SK-N-SH (cell line): ENCODE data around the gene ADGRE2.

ENCODE experiments used
- FOXM1 ChIP-seq: IDR thresholded peaks from 2 replicates; pipeline ENCODE4 v1.4.0; 2012; ENCODE audit warnings: low read depth, mild to moderate bottlenecking
- MEF2A ChIP-seq: IDR thresholded peaks from 2 replicates; pipeline ENCODE4 v1.4.0; 2012; ENCODE audit warnings: low read depth, borderline replicate concordance
- TF ChIP-seq, protein P1 (sequence below): fragments of 200-600 bp; sonication (generic); IDR thresholded peaks from 2 replicates; pipeline ENCODE4 v1.6.1; 2017; ENCODE audit warnings: antibody characterized with exemption, mild to moderate bottlenecking, moderate library complexity

DNA sequence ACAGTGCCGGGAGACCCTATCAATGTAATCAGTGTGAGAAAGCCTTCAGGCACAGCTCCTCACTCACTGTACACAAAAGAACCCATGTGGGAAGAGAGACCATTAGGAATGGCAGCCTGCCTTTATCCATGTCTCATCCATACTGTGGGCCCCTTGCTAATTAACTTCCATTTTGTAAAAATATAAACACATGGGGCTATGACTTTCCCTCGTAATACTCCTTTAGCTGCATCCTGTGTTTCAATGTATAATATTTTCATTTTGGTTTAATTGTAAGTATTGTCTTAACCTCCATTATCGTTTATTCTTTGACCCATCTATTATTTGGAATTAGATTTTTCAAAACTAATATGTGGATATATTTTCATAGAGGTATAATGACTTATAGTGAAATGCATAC is 59.2 kb downstream of the ADGRE2 start:
- TF ChIP-seq MEF2A, result no peak
- TF ChIP-seq, protein P1, sequence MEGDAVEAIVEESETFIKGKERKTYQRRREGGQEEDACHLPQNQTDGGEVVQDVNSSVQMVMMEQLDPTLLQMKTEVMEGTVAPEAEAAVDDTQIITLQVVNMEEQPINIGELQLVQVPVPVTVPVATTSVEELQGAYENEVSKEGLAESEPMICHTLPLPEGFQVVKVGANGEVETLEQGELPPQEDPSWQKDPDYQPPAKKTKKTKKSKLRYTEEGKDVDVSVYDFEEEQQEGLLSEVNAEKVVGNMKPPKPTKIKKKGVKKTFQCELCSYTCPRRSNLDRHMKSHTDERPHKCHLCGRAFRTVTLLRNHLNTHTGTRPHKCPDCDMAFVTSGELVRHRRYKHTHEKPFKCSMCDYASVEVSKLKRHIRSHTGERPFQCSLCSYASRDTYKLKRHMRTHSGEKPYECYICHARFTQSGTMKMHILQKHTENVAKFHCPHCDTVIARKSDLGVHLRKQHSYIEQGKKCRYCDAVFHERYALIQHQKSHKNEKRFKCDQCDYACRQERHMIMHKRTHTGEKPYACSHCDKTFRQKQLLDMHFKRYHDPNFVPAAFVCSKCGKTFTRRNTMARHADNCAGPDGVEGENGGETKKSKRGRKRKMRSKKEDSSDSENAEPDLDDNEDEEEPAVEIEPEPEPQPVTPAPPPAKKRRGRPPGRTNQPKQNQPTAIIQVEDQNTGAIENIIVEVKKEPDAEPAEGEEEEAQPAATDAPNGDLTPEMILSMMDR, result no peak
- no peak for TF ChIP-seq FOXM1
